Brain microvascular endothelial cell (primary cell): Measurements from ENCODE around the gene PRDM15.

Experiments
- DNase-seq: peaks from one replicate; pipeline ENCODE4 v3.0.0-alpha.2; 2020
- H3K27ac ChIP-seq: fragments of 250-450 bp; sonication (Bioruptor Pico); 2 replicates; pipeline ENCODE4 v1.5.1; 2020; ENCODE audit warnings: mild to moderate bottlenecking, moderate library complexity
- H3K27me3 ChIP-seq: fragments of 250-450 bp; sonication (Bioruptor Pico); replicated peaks from 2 replicates; pipeline ENCODE4 v1.5.1; 2020; ENCODE audit warnings: mild to moderate bottlenecking
- H3K36me3 ChIP-seq: fragments of 250-450 bp; sonication (Bioruptor Pico); replicated peaks from 2 replicates; pipeline ENCODE4 v1.5.1; 2020; ENCODE audit warnings: mild to moderate bottlenecking
- H3K4me3 ChIP-seq: 2 replicates; pipeline ENCODE4 v1.5.1; 2011; ENCODE audit warnings: low read depth, mild to moderate bottlenecking, control low read depth, low read length, moderate library complexity
- in situ Hi-C: cut with HindIII; loops from 2 replicates; pipeline ENCODE4 v1.10.0; 2017; ENCODE audit warnings: low sequenced_read_pairs, low pct_ligation_motif_present
- TF ChIP-seq, protein P1 (sequence below): IDR thresholded peaks from 2 replicates; pipeline ENCODE4 v1.5.1; 2011; ENCODE audit warnings: low read depth, mild to moderate bottlenecking, moderate library complexity, low read length, control low read depth, inconsistent platforms; ENCODE audit errors: missing control alignments

PRDM15 gene

GRCh38 chr21:41809891-41810596 lies 69.1 kb downstream of the PRDM15 start:
- H3K4me3 ChIP-seq, result no peak overlapping the region
- peaks cover 6% of the 10 kb centered on the region for H3K36me3 ChIP-seq
- TF ChIP-seq, protein P1, sequence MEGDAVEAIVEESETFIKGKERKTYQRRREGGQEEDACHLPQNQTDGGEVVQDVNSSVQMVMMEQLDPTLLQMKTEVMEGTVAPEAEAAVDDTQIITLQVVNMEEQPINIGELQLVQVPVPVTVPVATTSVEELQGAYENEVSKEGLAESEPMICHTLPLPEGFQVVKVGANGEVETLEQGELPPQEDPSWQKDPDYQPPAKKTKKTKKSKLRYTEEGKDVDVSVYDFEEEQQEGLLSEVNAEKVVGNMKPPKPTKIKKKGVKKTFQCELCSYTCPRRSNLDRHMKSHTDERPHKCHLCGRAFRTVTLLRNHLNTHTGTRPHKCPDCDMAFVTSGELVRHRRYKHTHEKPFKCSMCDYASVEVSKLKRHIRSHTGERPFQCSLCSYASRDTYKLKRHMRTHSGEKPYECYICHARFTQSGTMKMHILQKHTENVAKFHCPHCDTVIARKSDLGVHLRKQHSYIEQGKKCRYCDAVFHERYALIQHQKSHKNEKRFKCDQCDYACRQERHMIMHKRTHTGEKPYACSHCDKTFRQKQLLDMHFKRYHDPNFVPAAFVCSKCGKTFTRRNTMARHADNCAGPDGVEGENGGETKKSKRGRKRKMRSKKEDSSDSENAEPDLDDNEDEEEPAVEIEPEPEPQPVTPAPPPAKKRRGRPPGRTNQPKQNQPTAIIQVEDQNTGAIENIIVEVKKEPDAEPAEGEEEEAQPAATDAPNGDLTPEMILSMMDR, result no peak
- no peak for DNase-seq
- H3K27me3 ChIP-seq, result no peaks in the 10 kb centered on the region
- in situ Hi-C loops, result no loop called here
- H3K27ac ChIP-seq, result no peak overlapping the region

DNA sequence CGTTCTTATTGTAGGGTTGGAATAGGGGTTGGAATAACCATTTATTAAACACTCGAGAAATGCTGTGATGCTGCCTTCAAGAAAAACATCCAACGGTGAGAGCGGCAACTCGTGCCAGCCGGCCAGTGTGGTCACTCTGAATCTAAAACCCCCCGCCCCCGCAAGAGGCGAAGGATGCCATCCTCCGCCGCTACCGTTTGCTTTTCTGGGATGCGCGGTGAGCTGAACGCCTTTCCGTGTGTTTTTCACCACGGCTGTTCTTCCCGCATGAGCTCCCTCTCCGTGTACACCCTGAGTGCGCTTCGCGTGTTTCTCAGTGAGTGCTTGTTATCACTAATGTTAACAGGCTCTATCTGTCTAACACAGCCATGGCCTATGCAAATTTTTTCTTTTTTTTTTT lies 70.3 kb downstream of the PRDM15 start:
- no peak for DNase-seq
- in situ Hi-C loops, result no loop called here
- TF ChIP-seq, protein P1, result no peak
- Histone ChIP-seq H3K36me3 (peaks cover 6% of the 10 kb centered on the region), H3K4me3 (no peak overlapping the region), H3K27ac (no peak overlapping the region), H3K27me3 (no peaks in the 10 kb centered on the region)

DNA sequence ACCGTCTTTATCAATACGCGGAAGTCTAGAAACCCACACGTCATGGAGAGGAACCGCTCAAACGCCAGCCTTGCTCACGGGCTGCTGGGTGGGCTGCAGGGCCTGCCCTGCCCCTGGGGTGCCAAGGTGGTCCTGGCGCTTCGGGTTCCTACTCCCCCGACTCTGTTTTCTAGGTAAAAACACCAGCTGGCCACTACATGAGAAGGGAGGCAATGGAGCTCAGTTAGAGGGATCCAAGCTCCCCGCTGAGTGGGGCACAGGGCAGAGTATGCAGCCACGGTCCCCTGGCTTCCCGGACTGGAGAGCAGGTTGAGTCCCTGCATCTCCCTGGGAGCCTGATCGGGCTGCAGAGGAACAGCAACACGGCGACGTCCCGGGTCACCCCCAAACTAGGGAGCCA lies 71.0 kb downstream of the PRDM15 start:
- in situ Hi-C loops, result no loop called here
- H3K4me3 ChIP-seq, result no peak overlapping the region
- no peaks in the 10 kb centered on the region for H3K27me3 ChIP-seq
- H3K27ac ChIP-seq, result no peak overlapping the region
- no peak for DNase-seq
- peaks cover 6% of the 10 kb centered on the region for H3K36me3 ChIP-seq
- TF ChIP-seq, protein P1, result no peak

- in situ Hi-C loops, result no loop called here
- no peak overlapping the region for H3K27ac ChIP-seq
- no peak for DNase-seq
- TF ChIP-seq, protein P1, result no peak
- no peaks in the 10 kb centered on the region for H3K27me3 ChIP-seq
- H3K36me3 ChIP-seq, result peaks cover 9% of the 10 kb centered on the region
- H3K4me3 ChIP-seq, result no peak overlapping the region
Measured at GRCh38 chr21:41806773-41807172, 72.4 kb downstream of the PRDM15 start.

DNA sequence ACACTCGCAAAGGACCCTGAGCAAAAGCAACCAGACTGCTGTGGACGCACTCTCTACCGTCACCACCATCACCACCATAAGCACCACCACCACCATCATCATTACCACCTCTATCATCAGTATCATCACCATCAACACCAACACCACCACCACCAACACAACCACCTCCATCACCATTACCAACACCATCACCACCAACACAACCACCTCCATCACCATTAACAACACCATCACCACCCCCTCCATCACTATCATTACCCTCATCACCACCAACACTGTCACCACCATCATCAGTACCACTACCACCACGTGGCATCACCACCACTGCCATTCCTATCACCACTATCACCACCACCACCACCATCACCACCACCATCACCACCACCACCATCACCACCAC lies 73.5 kb downstream of the PRDM15 start:
- no peaks in the 10 kb centered on the region for H3K27me3 ChIP-seq
- H3K27ac ChIP-seq, result no peak overlapping the region
- no peak for DNase-seq
- H3K36me3 ChIP-seq, result peaks cover 15% of the 10 kb centered on the region
- TF ChIP-seq, protein P1, result no peak
- no peak overlapping the region for H3K4me3 ChIP-seq
- in situ Hi-C loops, result no loop called here

DNA sequence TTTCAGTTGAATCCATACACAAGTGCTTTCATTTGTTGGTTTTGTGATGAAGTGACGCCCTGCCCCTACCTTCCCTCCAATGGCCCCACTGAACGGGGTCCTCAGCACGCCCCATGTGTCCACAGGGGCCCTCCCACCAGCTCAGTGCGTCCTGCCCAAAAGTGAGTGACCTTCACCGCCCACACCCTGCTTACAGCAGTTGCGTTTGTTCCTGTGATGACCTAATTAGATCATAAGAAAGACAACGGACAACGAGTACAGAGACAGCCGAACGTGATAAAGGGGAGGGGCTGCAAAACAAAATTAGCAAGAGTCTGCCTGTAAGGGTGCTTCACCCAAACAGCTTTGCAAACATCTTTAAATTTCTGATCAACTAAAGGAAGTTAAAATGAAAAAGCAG lies 74.1 kb downstream of the PRDM15 start:
- in situ Hi-C loops, result no loop called here
- Histone ChIP-seq H3K4me3 (no peak overlapping the region), H3K27me3 (no peaks in the 10 kb centered on the region), H3K27ac (no peak overlapping the region), H3K36me3 (peaks cover 10% of the 10 kb centered on the region)
- DNase-seq, result no peak
- TF ChIP-seq, protein P1, result no peak
